Ishikawa (cell line): ENCODE measurements around the gene RAD51B.

Experiments
- CEBPB ChIP-seq: IDR thresholded peaks from 2 replicates; pipeline ENCODE4 v1.6.1; 2012
- CREB1 ChIP-seq: IDR thresholded peaks from 2 replicates; pipeline ENCODE4 v1.6.1; 2012; ENCODE audit warnings: low read depth
- EGR1 ChIP-seq: IDR thresholded peaks from 2 replicates; pipeline ENCODE4 v1.6.1; 2012
- EP300 ChIP-seq: IDR thresholded peaks from 2 replicates; pipeline ENCODE4 v1.6.1; 2012; ENCODE audit warnings: borderline replicate concordance
- NFIC ChIP-seq: IDR thresholded peaks from 2 replicates; pipeline ENCODE4 v1.6.1; 2012
- RAD21 ChIP-seq: IDR thresholded peaks from 2 replicates; pipeline ENCODE4 v1.6.1; 2012; ENCODE audit warnings: low read depth
- TAF1 ChIP-seq: IDR thresholded peaks from 2 replicates; pipeline ENCODE4 v1.6.1; 2012; ENCODE audit warnings: low read depth, mild to moderate bottlenecking
- TCF12 ChIP-seq: IDR thresholded peaks from 2 replicates; pipeline ENCODE4 v1.6.1; 2012; ENCODE audit warnings: low read depth
- TEAD4 ChIP-seq: IDR thresholded peaks from 2 replicates; pipeline ENCODE4 v1.6.1; 2012
- YY1 ChIP-seq: IDR thresholded peaks from 2 replicates; pipeline ENCODE4 v1.6.1; 2012; ENCODE audit warnings: low read depth
- TF ChIP-seq, protein P1 (sequence below): IDR thresholded peaks from 2 replicates; pipeline ENCODE4 v1.6.1; 2012

DNA sequence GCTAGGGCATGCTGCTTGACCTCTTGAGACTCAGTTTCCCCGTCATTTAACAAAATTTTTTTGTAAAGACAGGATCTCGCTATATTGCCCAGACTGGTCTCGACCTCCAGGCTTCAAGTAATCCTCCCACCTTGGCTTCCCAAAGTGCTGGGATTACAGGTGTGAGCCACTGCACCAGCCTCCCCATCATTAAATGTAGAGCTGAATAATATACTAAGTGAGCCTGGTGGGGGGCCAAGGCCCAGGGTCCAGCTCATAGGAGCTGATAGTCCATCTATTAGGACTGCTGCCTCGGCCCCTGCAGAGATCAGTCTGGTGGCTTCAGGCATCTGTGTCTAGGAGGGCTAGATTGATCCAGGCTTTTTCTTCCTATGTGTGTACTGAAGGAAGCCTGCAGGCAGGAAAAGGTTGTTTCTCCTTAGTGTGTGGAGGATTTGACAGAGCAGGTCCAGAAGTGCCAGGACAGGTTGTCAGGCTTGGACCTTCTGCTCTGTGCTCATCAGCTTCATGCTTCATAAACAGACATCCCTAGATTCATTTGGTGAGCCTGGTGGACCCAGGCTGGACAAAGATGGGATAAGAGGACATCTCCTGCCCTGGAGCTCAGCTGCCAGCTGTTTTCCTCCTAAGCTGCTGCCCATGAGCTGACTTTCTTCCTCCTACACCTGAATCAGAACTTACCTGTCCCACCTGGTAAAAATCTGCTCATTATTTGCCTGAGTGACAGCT is 837.9 kb downstream of the RAD51B start:
- no peak for TF ChIP-seq YY1
- no peak for TF ChIP-seq TCF12
- TF ChIP-seq, protein P1, sequence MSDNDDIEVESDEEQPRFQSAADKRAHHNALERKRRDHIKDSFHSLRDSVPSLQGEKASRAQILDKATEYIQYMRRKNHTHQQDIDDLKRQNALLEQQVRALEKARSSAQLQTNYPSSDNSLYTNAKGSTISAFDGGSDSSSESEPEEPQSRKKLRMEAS = no peak
- TF ChIP-seq NFIC = no peak
- TF ChIP-seq TAF1 = no peak
- no peak for TF ChIP-seq TEAD4
- TF ChIP-seq CREB1 = no peak
- TF ChIP-seq EP300 = no peak
- no peak for TF ChIP-seq RAD21
- no peak for TF ChIP-seq CEBPB
- TF ChIP-seq EGR1 = no peak
